HG03439 (cell line): ENCODE measurements around the gene BCAS4.

Experiments used
- ATAC-seq: cut with Tn5 transposase; IDR thresholded peaks from one replicate; pipeline ENCODE4 v1.9.1; 2021; ENCODE audit warnings: mild to moderate bottlenecking, moderate library complexity; ENCODE audit not compliant: unreplicated experiment

BCAS4 gene

DNA sequence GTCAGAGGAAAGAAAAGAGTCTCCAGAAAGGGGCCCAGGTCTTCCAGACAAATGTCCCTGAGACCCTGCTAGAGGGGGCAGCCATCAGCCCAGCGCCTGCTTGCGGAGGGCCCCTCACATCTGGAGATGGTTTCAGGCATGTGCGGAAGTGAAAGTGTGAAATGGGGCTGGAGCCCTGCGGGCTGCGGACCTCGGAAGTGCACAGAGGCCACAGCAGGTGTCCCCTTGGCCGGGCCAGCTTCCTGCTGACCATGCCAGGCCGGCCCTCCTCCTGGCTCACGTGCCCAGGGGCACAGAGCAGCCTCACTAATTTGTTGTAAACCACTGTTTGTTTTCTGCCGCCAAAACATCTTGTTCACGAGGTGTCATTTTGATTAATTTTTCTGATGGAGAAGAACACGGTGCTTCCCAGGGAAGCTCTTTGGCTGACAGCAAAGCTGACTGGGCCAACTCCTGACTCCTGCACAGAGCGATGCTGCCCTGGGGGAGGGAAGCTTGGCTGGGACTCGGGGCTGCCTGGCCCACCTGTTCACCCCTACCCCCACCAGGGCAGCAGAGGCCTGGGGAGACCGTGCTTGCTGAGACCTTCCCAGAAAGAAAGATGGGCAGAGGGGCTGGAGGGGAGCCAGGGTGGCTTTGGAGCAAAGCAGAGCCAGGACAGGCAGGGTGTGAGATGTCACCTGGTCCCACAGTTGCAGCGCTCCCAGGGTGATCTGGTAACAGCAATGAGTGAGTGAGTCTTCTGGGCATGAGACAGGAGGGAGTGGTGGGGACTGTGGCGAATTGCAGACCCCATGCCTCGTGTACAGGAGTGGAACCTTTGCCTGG, 54.2 kb downstream of the BCAS4 start:
- no peak for ATAC-seq

DNA sequence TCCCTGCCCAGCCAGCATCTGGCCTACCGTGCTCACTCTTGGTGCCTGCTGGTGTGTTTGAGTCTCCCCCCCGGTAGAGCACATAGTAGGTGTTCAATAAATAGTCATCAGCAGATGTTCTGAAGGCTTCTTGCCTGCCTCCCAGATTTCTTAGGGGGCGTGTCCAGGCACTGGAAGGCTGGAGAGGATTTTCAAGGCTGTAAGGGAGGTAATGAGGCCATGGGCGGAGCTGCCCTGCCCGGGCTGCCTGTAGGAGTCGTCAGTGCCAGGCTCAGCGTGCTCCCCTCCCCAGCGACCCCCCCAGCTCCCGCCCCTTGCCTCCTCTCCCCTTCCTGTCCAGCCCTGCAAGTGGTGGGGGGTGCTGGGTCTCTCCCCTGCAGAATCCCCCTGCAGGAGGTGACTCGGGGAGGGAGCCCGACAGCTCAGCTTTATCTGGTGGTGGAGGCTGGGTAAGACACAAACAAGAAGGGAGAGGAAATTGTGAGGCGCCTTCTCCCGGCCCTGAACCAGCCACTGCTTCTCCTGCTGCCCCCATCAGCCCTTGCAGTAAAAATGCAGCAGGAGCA, 55.9 kb downstream of the BCAS4 start:
- ATAC-seq, result no peak

DNA sequence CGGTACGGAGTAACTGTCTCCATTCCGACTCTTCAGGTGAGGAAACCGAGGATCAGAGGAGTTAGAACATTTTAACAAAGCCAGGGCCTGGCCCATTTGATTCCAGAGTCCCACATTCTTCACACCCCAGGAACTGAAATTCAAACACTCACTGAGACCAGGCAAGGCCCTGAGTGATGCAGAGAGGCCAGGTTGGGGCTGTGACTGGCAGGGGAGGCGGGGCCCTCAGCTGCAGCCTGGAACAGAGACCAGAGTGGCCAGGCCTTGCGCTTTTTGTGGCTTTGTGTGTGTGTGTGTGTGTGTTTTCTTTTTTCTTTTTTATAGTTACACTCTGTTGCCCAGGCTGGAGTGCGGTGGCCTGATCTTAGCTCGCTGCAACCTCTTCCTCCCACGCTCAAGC, 57.2 kb downstream of the BCAS4 start:
- no peak for ATAC-seq

DNA sequence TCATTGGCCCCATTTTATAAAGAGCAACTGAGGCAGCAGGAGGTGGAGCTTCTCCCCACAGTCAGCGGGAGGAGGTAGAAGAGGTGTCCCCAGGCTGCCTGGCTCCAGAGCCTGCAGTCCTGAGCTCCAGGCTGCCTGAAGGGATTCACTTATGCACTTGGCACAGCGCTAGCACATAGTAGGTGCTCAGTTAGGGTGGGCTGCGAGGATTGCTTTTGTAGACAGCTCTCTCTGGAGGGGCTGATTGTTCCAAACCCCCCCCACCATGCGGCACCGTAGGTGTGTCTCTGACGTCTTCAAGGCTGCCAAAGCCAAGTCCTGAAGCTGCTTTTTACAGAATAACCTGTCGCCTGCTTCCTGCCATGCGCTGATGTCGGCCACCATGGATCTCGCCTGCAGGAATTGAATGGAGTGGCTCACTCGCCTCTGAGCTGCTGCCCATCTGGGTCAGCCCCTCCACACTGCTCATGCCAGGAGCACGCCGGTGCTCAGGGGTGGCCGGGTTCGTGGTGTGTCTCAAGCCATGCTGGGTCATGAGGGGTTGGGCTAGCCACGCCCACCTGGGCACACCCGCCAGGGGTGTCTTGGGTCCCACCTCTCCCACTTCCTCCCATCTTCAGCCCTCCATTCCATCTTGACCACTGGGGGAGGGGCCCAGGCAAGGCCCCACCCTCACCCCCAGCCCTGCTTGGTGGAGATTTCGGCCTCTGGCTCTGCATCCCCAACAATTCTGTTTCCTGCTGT, 59.8 kb downstream of the BCAS4 start:
- no peak for ATAC-seq

DNA sequence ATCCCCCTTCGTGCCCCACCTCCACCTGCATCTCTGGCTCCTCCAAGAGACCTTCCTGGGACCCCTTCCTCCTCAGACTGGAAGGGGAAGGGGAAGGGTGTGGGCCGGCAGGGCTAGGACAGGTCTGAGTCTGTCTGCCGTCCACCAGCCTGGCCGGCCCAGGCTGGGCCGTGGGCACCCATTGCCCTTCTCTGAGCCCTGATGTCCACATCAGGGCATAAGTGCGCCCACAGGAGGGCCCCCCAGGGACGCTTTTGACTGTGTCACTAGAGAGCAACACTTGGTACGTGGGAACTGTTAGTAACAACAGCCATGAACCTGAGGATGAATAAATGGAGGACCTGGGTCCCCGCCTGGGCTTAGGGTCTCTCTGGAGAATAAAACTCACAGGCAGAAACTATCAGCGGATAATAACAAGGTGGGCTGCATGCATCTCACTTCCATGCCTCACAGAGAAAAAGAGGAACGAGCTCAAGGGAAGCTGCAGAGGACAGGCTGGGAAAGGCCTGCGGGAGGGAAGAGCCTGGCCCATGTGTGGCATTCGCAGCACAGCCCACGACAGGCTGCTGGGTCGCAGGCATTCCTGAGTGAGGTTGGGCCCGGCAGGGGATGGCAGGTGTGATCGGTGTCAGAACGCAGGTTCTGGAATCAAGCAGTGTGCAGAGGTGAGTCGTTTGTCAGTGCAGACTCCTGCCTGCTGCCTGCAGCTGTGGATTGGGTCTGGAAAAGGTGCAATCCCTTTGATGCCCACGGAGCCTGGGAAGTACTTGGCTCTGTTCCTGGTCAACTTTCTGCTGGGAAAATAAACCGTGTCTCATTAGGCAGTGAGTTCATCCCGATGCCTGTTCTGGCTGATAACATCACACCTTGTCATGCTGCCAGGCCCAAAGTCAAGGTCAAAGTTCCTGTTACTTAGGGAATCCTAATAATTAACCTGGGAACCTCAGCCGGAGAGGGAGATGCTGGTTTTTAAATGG, 60.9 kb downstream of the BCAS4 start:
- ATAC-seq, result no peak

DNA sequence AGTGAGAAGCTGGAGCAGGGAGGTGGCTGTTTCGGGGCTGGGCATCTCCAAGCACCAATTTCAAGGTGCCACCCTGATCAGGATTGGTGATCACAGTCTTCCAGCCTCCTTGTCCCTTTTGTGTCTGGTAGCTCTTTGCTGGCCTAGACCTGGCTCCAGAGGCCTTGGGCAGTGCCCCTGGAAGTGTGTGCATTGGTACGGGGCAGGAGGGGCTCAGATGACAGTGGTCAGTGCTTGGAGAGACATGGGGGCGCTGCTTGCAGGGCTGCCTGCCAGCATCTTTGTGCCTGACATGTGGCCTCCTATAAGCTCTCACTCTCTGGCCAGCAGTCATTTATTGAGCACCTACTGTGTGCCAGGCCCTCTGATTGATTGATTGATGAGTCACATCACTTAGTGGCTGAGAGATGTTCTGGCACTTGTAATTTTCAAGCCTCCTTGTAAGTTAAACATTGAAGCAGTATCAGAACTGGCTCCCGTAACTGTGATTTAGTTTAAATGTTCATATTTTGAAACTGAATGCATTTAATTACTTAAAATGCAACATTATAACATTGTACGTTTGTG, 61.7 kb downstream of the BCAS4 start:
- ATAC-seq, result no peak

DNA sequence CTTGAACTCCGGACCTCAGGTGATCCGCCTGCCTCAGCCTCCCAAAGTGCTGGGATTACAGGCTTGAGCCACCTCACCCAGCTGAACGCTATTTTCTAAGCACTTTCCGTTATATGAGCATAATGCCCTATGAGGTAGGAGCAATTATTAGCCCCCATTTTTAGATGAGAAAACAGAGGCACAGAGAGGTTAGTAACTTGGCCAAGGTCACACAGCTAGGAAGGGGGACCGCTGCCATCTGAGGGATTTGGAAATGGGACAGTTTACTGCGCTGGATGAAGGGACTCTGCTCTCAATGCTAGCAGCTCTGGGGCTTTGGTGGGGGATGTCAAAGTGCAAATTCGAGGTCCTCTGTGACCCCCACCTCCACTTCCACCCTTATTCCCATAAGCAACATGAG, 62.5 kb downstream of the BCAS4 start:
- no peak for ATAC-seq

DNA sequence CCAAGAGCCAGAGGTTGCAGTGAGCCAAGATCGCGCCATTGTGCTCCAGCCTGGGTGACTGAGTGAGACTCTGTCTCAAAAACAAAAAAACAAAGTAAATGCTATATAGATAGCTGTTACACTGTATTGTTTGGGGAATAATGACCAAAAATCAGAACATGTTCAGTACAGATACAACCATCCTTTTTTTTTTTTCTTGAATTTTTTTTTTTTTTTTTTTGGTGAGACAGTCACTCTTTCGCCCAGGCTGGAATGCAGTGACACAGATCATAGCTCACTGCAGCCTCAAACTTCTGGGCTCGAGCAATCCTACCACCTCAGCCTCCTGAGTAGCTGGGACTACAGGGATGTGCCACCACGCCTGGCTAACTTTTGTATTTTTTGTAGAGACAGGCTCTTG, 63.7 kb downstream of the BCAS4 start:
- no peak for ATAC-seq

DNA sequence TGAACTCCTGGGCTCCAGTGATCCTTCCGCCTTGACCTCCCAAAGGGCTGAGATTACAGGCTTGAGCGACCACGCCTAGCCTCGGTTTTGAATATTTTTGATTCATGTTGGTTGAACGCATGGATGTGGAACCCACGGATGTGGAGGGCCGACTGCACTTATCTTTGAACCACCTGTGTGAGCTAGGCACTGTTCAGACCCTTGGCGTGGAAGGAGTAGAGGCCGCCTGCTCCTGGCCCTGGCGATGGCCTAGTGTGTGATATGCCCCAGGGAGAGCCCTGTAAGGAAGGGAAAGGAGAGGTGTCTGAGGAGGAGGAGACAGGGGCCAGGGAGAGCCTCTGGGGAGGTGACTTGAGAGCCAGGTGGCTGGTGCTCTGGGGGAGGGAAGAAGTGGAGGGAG, 64.3 kb downstream of the BCAS4 start:
- no peak for ATAC-seq

DNA sequence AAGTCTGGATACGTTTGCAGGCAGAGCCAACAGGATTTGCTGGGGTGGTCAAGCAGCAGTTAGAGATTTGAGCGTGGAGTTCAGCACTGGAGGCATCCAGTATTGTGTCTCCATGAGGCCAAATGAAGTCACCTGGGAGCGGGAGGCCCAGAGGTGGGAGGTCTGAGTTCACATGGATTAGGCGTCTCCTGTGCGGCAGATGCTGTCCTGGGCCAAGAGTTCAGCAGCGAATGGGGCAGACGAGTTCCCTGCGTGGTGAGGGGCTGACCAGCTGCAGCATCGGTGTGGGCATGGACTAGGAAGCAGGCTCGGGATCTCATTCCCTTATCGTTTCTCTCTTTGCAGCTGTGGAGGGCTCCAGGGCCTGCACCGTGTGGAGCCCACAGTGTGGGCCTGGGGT, 66.2 kb downstream of the BCAS4 start:
- ATAC-seq, result no peak

DNA sequence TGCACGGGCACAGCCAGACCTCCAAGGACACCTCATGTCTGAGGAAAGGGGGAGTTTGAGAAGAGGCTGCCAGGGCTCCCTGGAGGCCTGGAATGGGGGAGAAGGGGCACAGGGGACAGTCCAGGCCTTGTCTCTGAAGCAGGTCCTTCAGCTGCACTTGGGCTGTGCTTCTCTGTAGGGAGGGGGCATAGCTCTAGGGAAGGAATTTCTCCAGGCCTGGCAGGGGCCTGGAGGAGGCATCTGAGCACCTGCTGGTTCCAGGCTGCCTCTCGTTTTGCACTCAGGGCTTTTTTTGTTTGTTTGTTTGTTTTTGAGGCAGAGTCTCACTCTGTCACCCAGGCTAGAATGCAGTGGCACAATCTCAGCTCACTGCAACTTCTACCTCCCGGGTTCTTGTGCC, 67.7 kb downstream of the BCAS4 start:
- no peak for ATAC-seq

DNA sequence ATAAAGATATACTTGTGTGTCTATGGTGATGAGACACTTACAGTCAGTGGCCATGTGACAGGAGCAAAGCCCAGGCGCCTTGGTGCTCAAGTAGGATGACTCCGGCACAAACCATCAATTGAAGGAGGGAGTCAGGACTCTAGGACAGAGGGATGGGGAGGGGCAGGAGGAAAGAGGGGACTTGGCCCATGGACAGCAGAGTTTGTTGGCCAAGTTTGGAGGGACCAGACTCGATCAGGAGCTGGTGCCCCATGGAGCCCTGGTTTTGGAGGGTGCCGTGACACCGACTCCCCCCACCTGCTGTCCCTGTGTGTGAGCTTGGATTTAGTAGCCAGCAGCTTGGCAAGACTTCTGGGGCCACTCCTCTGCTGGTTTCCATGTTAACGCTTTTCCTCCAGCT, 70.3 kb downstream of the BCAS4 start:
- no peak for ATAC-seq

DNA sequence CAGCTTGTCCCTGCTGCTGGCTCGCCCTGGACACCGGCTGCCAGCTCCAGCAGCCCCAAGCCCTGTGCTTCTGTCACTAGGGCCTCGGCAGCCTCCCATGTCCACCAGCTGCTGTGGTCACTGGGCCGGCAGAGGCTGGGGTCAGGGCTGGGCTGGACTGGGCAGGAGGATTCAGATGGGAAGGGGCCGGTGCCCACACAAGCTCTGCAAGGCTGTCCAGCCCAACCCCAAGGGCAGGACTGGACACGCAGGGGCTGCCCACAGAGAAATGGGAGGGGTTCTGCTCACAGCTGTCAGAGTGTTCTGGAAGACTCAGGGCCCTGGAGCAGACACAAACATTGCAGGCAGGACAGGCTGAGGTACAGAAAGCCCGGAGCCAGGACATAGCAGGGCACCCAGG, 70.7 kb downstream of the BCAS4 start:
- no peak for ATAC-seq

DNA sequence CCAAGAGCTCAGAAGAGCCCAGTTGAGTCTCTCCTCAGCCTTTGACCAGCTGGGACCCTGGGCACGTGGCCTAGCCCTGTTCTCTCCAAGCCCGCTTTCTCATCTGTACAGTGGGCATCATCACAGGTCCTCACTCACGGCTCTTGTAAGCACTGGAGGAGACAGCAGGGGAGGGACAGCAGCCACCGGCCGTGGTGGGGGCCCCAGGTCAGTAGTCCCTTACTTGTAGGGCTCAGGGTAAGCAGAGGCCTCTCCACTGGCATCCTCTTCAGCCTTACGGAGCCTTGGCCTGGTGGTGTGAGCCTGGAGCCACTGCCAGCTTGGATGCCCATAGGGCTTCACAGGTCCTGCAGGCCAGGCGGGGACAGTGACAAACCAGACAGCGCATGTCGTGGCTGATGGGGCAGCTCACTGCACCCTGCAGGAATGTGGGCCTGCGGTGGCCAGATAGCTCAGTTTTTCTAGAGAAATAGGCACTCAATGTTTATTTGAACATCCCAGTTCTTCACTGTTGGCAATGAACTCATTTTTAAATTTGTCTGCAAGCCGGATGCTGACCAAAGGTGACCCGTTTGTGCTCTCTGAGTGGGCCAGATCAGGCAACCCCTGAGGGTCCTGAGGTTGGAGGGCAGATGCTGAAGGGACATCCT, 71.3 kb downstream of the BCAS4 start:
- no peak for ATAC-seq

DNA sequence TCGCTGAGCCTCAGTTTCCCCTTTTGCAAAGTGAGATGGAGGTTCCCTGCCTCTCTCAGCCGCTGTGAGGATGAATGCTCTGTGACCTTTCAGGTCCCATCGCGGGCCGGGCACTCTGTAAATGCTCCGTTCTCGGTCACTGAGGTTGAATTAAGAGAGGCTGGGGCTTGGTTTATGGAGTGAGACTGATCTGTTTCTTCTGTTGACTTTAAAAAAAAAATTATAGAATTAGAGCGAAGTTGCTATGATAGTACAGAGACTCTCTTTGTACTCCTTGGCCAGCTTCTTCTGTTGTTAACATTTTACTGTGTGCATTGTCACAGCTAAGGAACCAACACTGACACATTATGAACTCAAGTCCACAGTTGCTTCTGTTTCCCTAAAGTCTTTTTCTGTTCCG, 72.0 kb downstream of the BCAS4 start:
- no peak for ATAC-seq

DNA sequence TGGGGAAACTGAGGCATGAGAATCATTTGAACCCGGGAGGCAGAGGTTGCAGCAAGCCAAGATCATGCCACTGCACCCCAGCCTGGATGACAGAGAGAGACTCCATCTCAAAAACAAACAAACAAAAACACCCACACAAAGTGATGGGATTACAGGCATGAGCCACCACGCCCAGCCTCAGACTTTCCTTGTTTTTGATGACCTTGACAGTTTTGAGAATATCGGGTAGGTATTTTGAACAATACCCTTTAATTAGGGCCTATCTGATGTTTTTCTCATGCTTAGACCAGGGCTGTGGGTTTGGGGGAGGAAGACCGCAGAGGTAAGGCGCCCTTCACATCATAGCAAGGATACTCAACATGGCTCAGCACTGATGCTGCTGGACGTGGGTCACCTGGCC, 72.9 kb downstream of the BCAS4 start:
- no peak for ATAC-seq

DNA sequence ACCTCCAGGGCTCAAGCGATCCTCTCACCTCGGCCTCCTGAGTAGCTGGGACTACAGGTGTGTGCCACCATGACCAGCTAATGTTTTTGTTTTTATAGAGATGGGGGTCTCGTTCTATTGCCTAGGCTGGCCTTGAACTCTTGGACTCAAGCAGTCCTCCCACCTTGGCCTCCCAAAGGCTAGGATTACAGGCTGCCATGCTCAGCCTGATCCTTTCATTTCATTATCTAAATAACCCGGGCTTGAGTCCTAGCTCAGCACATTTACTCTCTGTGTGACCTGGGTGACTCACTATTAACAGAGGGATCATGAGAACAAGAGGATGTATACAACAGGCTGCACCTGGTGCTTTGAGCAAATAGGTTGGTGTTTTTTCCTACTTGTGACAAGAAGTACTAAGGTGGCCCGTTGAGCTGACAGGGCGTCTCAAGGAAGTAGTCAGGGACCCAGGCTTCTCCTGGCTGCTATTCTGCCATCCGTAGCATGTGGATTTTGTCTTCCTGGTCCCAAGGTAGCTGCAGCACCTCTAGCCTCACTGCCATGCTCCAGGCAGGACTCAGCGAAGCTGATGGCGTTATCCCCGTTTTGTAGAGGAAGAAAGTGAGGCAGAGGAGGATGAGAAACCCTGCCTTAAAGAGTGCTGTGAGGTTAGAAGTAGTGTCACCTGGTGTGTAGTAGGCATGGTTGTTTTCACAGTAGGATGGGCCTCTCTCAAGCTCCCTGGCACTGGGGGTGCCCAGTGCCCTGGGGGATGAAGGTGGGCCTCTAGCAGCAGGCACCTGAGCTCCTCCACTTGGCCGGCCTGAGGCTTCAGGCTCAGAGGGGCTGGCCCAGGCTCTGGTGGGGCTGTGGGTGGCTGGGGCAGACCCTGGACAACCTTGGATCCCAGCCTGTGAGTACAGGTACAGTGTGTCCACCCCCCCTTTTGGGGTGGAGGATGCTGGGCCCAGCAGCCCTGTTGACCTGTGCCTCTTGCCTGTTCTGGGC, 73.9 kb downstream of the BCAS4 start:
- ATAC-seq, result no peak

DNA sequence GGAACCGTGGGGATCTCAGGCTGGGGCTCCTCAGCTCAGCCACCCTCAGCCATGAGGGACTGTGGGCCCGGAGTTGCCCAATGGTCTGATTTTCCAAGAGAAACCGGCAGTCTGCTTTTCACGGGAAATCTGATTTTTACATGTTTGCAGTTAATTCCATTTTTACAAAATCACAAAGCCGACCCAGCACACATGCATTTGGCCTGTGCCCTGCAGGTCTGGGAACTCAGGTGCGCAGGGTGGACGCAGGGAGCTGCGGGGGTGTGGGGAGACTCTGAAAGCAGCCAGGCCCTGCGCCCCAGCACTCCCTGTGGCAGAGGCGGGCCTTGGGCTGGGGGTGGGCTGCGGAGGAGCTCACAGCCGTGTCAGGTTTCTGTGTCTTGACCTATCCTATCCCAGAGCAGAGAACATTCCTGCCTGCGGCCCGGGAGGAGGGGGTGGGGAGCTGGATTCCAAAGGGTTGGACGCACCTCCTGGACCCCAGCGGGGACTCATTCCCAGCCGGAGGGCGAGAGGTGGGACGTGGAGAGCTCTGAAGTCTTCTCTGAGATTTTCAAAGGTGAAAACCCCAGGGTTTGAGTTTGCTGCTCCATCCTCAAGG, 75.8 kb downstream of the BCAS4 start:
- ATAC-seq, result no peak
